Upper lobe of right lung (tissue), 1 donor: ENCODE data around the gene ENPP6. TPM values are rescaled to one million over a fixed set of nuclear protein-coding genes. Genes with fewer than 3 reads are reported as not detected.
"Not testable (repeated sequence)": the region's sequence is repeated elsewhere in the genome, so short reads cannot be mapped to it uniquely, and the experiment has no call there.

Experiments
- ATAC-seq: fragments of 200-7000 bp; cut with Tn5 transposase; one replicate; pipeline ENCODE4 v1.9.1; 2020; ENCODE audit warnings: mild to moderate bottlenecking, moderate library complexity
- DNase-seq: peaks from one replicate; pipeline ENCODE4 v3.0.0-alpha.2; 2020
- H3K27ac ChIP-seq: fragments of 200-600 bp; one replicate; pipeline ENCODE4 v1.8.0; 2022
- H3K27me3 ChIP-seq: fragments of 200-600 bp; one replicate; pipeline ENCODE4 v1.8.0; 2022; ENCODE audit warnings: mild to moderate bottlenecking
- H3K36me3 ChIP-seq: fragments of 200-600 bp; one replicate; pipeline ENCODE4 v1.8.0; 2022
- H3K4me1 ChIP-seq: fragments of 200-600 bp; one replicate; pipeline ENCODE4 v1.8.0; 2022
- H3K4me3 ChIP-seq: fragments of 200-600 bp; one replicate; pipeline ENCODE4 v1.8.0; 2022; ENCODE audit warnings: mild to moderate bottlenecking
- H3K9me3 ChIP-seq: fragments of 200-600 bp; one replicate; pipeline ENCODE4 v1.8.0; 2022
- intact Hi-C: fragments of 100-400 bp; cut with DNase I; formaldehyde crosslinking; loops from one replicate; pipeline ENCODE4 v1.11.0; 2022
- total RNA-seq: library from RNA; stranded (reverse); fragmentation: NEBNext Ultra II Directional; extraction: Animal tissue kit (Norgen Biotek cat#: 25700); gene quantifications from one replicate; pipeline ENCODE4 v1.2.1, GENCODE V29; 2021
- TF ChIP-seq, protein P1 (sequence below): fragments of 200-600 bp; IDR thresholded peaks from one replicate; pipeline ENCODE4 v1.8.0; 2022; ENCODE audit warnings: antibody characterized with exemption
- donor health status: DM: no; HTN: yes; CAD: no; lungs with severe emphysema.

The ENPP6 gene
- total RNA-seq, 1 donor from 2014 or later, result 0.12 TPM

DNA sequence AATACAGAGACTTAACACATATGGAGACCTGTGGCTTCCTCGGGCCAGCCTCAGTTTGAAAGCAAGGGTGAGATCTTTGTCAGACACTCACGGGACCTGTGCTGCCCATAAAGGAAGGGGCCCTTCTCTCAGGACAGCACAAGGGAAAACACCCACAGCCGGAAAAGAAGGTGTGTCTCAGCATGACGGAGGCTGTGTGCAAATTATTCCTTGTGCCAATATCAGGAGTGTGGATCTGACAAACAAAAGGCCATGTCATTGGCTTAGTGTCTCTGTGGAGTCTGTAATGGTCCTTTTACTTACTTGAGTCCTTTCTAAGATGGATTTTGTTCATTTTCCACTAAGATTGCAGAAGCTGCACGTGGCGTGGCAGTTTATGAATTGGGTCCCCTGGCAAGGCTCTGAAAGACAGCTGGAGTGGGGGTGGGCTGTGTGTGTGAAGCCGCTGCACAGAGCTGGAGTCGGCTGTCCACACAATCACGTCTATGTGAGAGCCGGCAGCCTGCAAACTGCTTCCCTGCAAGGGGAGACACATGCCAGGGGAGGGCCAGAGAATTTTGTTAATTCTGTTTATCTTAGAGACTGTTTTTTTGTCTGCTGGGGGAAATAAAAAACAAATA lies 1.9 kb downstream of the ENPP6 start:
- Histone ChIP-seq H3K4me3 (no peak overlapping the region), H3K4me1 (no peaks in the 10 kb centered on the region), H3K27me3 (no peaks in the 10 kb centered on the region), H3K27ac (no peak overlapping the region), H3K9me3 (no peaks in the 10 kb centered on the region), H3K36me3 (no peaks in the 10 kb centered on the region)
- DNase-seq (no peak), ATAC-seq (no peak)
- TF ChIP-seq, protein P1, sequence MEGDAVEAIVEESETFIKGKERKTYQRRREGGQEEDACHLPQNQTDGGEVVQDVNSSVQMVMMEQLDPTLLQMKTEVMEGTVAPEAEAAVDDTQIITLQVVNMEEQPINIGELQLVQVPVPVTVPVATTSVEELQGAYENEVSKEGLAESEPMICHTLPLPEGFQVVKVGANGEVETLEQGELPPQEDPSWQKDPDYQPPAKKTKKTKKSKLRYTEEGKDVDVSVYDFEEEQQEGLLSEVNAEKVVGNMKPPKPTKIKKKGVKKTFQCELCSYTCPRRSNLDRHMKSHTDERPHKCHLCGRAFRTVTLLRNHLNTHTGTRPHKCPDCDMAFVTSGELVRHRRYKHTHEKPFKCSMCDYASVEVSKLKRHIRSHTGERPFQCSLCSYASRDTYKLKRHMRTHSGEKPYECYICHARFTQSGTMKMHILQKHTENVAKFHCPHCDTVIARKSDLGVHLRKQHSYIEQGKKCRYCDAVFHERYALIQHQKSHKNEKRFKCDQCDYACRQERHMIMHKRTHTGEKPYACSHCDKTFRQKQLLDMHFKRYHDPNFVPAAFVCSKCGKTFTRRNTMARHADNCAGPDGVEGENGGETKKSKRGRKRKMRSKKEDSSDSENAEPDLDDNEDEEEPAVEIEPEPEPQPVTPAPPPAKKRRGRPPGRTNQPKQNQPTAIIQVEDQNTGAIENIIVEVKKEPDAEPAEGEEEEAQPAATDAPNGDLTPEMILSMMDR, result no peak
- intact Hi-C loops, result no loop called here

DNA sequence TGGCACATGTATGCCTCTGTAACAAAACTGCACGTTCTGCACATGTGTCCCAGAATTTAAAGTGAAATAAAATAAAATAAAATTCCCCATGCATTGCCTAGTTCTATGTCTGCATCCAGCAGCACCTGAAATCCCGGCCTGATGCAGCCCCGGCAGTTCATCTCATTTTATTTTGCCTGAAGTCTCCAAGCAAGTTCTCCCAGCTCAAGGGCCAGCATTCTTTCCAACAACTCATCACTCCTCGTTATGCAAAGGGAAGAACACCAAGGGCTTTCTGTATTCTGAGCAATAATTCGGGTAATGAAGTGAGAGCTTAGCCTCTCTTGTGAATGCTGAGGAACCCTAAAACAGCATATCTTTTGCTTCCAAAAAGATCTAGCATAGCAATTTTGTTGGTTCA lies 2.7 kb downstream of the ENPP6 start:
- intact Hi-C loops, result no loop called here
- Histone ChIP-seq H3K27ac (no peak overlapping the region), H3K4me1 (no peaks in the 10 kb centered on the region), H3K9me3 (no peaks in the 10 kb centered on the region), H3K27me3 (no peaks in the 10 kb centered on the region), H3K4me3 (no peak overlapping the region), H3K36me3 (no peaks in the 10 kb centered on the region)
- TF ChIP-seq, protein P1, result no peak
- ATAC-seq (no peak), DNase-seq (no peak)

DNA sequence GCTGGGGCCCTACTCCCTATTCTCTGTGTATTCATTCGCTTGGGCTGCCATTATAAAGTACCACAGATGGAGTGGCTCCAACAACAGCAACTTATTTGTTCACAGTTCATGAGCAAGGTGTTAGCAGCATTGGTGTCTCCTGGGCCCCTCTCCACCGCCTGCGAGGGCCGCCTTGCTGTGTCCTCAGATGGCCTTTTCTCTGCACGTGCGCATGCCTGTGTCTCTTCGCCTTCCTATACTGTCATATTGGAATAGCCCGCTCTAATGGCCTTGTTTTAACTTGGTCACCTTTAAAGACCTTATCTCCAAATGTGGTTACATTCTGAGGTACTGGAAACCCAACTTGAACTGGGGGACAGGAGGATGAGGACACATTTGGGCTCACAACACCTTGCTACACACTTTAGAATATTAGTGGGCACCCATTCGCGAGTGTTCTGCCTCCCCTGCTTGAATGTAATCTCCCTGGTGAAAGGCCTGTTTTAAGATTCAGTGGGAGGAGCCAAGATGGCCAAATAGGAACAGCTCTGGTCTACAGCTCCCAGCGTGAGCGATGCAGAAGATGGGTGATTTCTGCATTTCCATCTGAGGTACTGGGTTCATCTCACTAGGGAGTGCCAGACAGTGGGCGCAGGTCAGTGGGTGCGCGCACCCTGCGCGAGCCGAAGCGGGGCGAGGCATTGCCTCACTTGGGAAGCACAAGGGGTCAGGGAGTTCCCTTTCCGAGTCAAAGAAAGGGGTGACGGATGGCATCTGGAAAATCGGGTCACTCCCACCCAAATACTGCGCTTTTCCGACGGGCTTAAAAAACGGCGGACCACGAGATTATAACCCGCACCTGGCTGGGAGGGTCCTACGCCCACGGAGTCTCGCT lies 9.7 kb downstream of the ENPP6 start:
- H3K27ac ChIP-seq, H3K4me1 ChIP-seq, H3K4me3 ChIP-seq, H3K27me3 ChIP-seq, DNase-seq, H3K9me3 ChIP-seq, ATAC-seq, intact Hi-C loops, H3K36me3 ChIP-seq: not testable (repeated sequence)

DNA sequence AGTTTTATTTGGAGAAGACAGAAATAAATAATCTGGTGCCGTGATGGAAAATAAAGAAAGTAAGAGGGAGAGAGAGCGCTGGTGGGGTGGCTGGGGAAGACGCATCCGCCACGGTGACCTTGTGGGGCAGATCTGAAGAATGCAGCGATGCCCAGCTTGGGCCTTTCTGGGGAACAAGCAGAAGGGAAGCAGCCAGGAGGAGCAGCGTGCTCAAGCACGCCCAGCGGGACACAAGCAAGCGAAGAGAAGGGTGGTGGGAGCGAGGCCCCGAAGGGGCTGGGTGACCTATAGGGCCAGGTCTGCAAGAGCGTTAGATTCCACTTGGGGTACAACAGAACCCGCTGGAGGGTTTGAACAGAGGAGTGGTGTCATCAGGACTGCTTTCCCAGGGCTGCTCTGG lies 12.4 kb downstream of the ENPP6 start:
- Histone ChIP-seq H3K4me3 (no peak overlapping the region), H3K27me3 (no peaks in the 10 kb centered on the region), H3K36me3 (no peaks in the 10 kb centered on the region), H3K27ac (no peak overlapping the region), H3K4me1 (no peaks in the 10 kb centered on the region), H3K9me3 (no peaks in the 10 kb centered on the region)
- no peak for ATAC-seq
- DNase-seq, result no peak
- intact Hi-C loops, result no loop called here
- TF ChIP-seq, protein P1, result no peak

DNA sequence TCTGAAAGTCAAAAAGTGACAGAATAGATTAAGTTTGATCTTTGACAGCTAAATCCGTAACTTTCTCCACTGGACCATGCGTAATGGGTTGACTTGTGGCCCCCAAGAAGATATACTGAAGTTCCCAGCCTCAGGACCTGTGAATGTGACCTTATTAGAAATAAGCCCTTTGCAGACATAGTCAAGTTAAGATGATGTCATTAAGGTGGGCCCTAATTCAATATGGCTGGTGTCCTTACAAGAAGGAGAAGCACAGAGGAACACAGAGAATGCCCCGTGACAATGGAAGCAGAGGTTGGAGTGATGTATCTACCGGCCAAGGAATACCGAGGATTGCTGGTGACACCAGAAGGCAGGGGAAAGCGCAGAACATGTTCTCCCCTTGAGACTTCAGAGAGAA lies 14.4 kb downstream of the ENPP6 start:
- no peaks in the 10 kb centered on the region for H3K36me3 ChIP-seq
- no peak overlapping the region for H3K27ac ChIP-seq
- H3K4me3 ChIP-seq, result no peak overlapping the region
- DNase-seq (no peak), ATAC-seq (no peak)
- TF ChIP-seq, protein P1, result no peak
- H3K4me1 ChIP-seq, result no peaks in the 10 kb centered on the region
- H3K27me3 ChIP-seq, result no peaks in the 10 kb centered on the region
- H3K9me3 ChIP-seq, result no peaks in the 10 kb centered on the region
- intact Hi-C loops, result no loop called here

DNA sequence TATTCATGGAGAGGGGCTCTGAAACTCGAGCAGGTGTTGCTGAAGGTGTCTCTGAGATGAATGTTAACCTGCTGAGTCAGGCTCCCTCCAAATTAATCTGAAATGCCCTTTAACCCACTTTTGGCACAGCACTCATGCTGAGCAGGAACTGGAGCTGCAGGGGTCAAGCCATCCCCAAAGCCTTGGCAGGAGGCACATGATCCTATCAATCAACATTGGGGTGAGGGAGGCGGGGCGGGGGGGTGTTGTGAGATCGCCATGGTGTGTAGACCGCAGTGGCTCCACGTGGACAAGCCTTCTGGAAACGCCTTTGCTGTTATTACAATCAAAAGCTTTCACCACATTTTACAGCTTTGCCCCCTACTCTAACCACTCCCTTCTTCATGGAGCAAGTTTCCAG lies 16.5 kb downstream of the ENPP6 start:
- ATAC-seq, result no peak
- Histone ChIP-seq H3K27me3 (no peaks in the 10 kb centered on the region), H3K36me3 (no peaks in the 10 kb centered on the region), H3K9me3 (no peaks in the 10 kb centered on the region), H3K4me1 (no peaks in the 10 kb centered on the region), H3K27ac (no peak overlapping the region), H3K4me3 (no peak overlapping the region)
- intact Hi-C loops, result no loop called here
- no peak for DNase-seq
- TF ChIP-seq, protein P1, result no peak
